ENCODE results near the gene UBALD2.
"Not testable (repeated sequence)": the region's sequence is repeated elsewhere in the genome, so short reads cannot be mapped to it uniquely, and the experiment has no call there.

UBALD2 gene

GRCh38 chr17:76244721-76245120, 20.4 kb upstream of the UBALD2 start:
- not testable (repeated sequence) for DNase-seq (ENCODE audit: low read depth in 2 of 2)

GRCh38 chr17:76246080-76247066, 18.8 kb upstream of the UBALD2 start:
- no peak for DNase-seq (ENCODE audit: low read depth in 2 of 2)

- DNase-seq (ENCODE audit: low read depth in 2 of 2): no peak
These were observed 17.8 kb upstream of the UBALD2 start for GRCh38 chr17:76247304-76247703.

GRCh38 chr17:76248013-76248782, 16.9 kb upstream of the UBALD2 start:
- DNase-seq (ENCODE audit: low read depth in 2 of 2): no peak

GRCh38 chr17:76250141-76250540, 15.0 kb upstream of the UBALD2 start:
- no peak for DNase-seq (ENCODE audit: low read depth in 2 of 2)

GRCh38 chr17:76251478-76252039, 13.6 kb upstream of the UBALD2 start:
- DNase-seq (ENCODE audit: low read depth in 2 of 2): no peak

GRCh38 chr17:76252040-76252954, 12.9 kb upstream of the UBALD2 start:
- DNase-seq (ENCODE audit: low read depth in 2 of 2): no peak

- not testable (repeated sequence) for DNase-seq (ENCODE audit: low read depth in 2 of 2)
These were observed 12.0 kb upstream of the UBALD2 start for GRCh38 chr17:76252967-76253766.

- DNase-seq (ENCODE audit: low read depth in 2 of 2): no peak
These were observed 11.3 kb upstream of the UBALD2 start for GRCh38 chr17:76253841-76254240.

GRCh38 chr17:76254275-76254674, 10.9 kb upstream of the UBALD2 start:
- no peak for DNase-seq (ENCODE audit: low read depth in 2 of 2)

- DNase-seq (ENCODE audit: low read depth in 2 of 2): no peak
These were observed 9.2 kb upstream of the UBALD2 start for GRCh38 chr17:76255801-76256429.

- not testable (repeated sequence) for DNase-seq (ENCODE audit: low read depth in 2 of 2)
These were observed 8.6 kb upstream of the UBALD2 start for GRCh38 chr17:76256430-76257050.

- DNase-seq (ENCODE audit: low read depth in 2 of 2): no peak
These were observed 4.9 kb upstream of the UBALD2 start for GRCh38 chr17:76260220-76260619.

- no peak for DNase-seq (ENCODE audit: low read depth in 2 of 2)
These were observed 4.5 kb upstream of the UBALD2 start for GRCh38 chr17:76260669-76261068.

GRCh38 chr17:76261421-76262215, 3.5 kb upstream of the UBALD2 start:
- DNase-seq (ENCODE audit: low read depth in 2 of 2): no peak

- DNase-seq (ENCODE audit: low read depth in 2 of 2): no peak
These were observed 2.3 kb upstream of the UBALD2 start for GRCh38 chr17:76262732-76263344.

GRCh38 chr17:76263896-76264295, 1.3 kb upstream of the UBALD2 start:
- DNase-seq (ENCODE audit: low read depth in 2 of 2): no peak

GRCh38 chr17:76264425-76264754, 758 bp upstream of the UBALD2 start:
- DNase-seq (ENCODE audit: low read depth in 2 of 2): no peak
